AG04449 (cell line): ENCODE data around the gene PTPRO.

Experiments used
- CTCF ChIA-PET: fragments of 350-600 bp; formaldehyde crosslinking; extraction: SDS; loops from one replicate; lab custom pipeline; 2021; ENCODE audit warnings: antibody characterized with exemption; lab: Yijun Ruan, JAX
- POLR2A ChIA-PET: fragments of 400-600, 350-600 bp; formaldehyde crosslinking; extraction: SDS; loops from one replicate; lab custom pipeline; 2020; ENCODE audit warnings: antibody characterized with exemption, inconsistent platforms; lab: Yijun Ruan, JAX
- DNase-seq: peaks from one replicate; pipeline ENCODE4 v3.0.0-alpha.2; 2010; ENCODE audit warnings: low read depth, low spot score
- H3K4me3 ChIP-seq: 2 replicates; pipeline ENCODE4 v1.5.1; 2011; ENCODE audit warnings: low read depth, mild to moderate bottlenecking, control low read depth, low read length
- TF ChIP-seq, protein P1 (sequence below): IDR thresholded peaks from one replicate; pipeline ENCODE4 v1.5.1; 2011; ENCODE audit warnings: mild to moderate bottlenecking, moderate library complexity, low read length, control low read depth, inconsistent platforms; ENCODE audit not compliant: insufficient read depth; ENCODE audit errors: missing control alignments

The PTPRO gene

DNA sequence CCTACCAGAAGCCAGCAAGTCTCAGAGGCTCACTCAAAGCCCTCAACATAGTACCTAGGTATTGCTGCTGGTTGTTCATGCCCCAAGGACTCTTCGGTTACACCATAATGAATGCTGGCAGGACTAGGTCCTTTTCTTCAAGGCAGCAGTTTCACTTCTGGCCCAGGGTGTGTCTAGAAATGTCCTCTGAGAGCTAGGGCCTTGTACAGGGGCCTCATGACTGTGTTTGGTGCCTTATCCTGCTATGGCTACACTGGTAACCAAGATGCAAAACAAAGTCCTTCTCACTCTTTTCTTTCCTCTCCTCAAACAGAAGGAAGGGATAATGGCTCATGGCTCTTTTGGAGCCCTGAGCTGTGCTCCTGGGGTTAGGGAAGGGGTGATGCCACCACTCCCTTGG, 15.2 kb upstream of the PTPRO start:
- TF ChIP-seq, protein P1, sequence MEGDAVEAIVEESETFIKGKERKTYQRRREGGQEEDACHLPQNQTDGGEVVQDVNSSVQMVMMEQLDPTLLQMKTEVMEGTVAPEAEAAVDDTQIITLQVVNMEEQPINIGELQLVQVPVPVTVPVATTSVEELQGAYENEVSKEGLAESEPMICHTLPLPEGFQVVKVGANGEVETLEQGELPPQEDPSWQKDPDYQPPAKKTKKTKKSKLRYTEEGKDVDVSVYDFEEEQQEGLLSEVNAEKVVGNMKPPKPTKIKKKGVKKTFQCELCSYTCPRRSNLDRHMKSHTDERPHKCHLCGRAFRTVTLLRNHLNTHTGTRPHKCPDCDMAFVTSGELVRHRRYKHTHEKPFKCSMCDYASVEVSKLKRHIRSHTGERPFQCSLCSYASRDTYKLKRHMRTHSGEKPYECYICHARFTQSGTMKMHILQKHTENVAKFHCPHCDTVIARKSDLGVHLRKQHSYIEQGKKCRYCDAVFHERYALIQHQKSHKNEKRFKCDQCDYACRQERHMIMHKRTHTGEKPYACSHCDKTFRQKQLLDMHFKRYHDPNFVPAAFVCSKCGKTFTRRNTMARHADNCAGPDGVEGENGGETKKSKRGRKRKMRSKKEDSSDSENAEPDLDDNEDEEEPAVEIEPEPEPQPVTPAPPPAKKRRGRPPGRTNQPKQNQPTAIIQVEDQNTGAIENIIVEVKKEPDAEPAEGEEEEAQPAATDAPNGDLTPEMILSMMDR: no peak
- CTCF ChIA-PET: no interaction called here
- H3K4me3 ChIP-seq: no peak overlapping the region
- DNase-seq: no peak
- POLR2A ChIA-PET: no interaction called here

DNA sequence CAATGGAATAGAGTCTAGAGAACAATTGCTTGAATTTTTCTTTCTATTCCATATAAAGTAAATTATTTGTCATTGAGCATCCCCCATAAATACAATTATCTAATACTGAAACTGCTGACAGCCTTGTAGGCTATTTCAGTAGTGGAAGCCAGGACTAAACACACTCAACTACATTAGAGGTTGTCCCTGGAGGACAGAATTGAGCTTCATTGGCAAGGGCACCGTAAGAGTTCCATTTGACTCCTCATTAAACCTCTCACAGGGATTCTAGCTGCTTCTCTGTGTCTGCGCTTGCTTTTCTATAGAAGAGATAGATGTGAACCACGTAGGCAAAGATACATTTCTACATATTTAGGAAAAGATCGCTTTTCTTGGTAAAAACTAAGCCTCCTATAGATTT, 3.5 kb upstream of the PTPRO start:
- ChIA-PET CTCF (interaction anchor here (0.8 to 1.5 kb wide), 2 partner anchors 15 to 43 kb away, joined by 3 to 4 read pairs; no protein-coding TSS in a partner anchor), POLR2A (no interaction called here)

DNA sequence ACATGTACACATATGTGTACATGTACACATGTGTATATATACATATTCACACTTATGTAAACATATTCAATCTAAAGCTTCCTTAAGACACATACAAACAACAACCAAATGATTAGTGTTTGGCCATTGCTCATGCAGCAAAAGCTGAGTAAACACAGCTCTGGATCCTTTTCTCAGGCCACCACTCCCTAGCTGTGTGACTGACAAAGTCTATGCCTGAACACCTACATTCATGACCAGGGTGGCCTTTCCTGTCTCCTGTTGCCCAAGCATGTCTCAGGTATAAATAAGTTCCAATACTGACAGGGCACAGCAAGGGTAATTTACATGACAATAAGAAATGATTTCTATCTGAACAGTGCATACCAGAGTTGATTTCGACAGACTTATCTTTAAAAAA, 1.4 kb upstream of the PTPRO start:
- no peak overlapping the region for H3K4me3 ChIP-seq
- CTCF ChIA-PET: interaction anchor here (1.1 kb wide), 1 partner anchor 44 kb away, joined by 3 read pairs; no protein-coding TSS in a partner anchor
- POLR2A ChIA-PET: no interaction called here
- TF ChIP-seq, protein P1: no peak
- no peak for DNase-seq

More for the DNA sequence above, 3.5 kb upstream of the PTPRO start:
- DNase-seq: no peak
- no peak overlapping the region for H3K4me3 ChIP-seq
- TF ChIP-seq, protein P1: no peak

DNA sequence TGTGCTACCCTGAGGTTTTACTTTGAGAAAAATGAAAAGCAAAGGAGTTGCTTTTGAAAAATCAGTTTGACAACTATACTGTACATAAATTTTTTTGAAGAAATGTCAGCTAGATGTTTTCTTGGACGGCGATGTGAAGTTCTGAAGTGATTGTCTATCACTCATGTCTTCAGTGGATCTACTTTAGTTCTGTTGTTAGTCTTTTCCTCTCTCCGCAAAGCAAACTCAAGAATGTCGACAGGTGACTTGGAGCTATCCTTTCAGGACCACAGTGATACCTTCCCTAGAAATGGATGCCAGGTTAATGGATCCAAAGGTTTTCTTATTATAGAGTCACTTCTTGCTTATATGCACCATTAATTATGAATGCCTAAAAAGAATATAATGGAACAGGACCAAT, 1.2 kb downstream of the PTPRO start:
- no peak for DNase-seq
- no peak overlapping the region for H3K4me3 ChIP-seq
- POLR2A ChIA-PET: no interaction called here
- TF ChIP-seq, protein P1: no peak
- CTCF ChIA-PET: interaction anchor here (0.7 kb wide), 1 partner anchor 47 kb away, joined by 3 read pairs; no protein-coding TSS in a partner anchor

DNA sequence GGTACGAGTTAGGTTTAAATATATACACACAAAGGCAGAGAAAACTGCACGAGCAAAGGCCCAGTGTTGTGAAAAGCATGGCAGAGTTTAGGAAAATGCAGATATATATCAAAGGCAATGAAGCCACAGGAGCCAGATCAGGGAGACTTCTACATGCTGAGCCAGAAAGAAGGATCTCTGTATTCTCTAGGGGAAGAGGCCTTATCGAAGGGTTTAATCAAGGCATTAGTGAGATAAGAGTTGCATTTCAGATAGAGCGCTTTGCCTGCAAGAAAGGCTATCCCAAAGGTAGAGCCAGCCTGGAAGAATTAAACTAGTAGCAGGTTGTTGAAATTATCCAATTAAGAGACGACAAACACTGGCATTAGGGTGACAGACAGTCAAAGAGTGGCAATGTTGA, 7.6 kb downstream of the PTPRO start:
- no peak overlapping the region for H3K4me3 ChIP-seq
- DNase-seq: no peak
- TF ChIP-seq, protein P1: no peak
- CTCF ChIA-PET: no interaction called here
- POLR2A ChIA-PET: no interaction called here

DNA sequence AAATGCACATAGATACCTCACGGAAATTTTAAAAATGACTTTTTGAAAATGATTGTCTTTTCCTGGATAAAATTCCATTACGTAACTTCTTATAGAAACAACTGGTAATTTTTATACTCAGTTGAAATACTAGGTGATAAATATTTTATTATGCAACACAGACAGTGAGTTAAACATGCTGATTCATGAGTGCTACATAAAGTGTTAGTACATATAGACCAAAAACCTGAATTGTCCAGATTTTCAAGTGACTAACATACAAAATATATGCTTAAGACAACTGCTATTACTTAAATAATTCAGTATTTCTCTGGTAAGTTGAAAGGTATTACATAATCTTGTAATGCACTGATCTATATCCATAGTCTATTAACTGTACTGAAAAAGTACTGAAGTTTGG, 11.9 kb downstream of the PTPRO start:
- H3K4me3 ChIP-seq: no peak overlapping the region
- POLR2A ChIA-PET: no interaction called here
- DNase-seq: no peak
- CTCF ChIA-PET: interaction anchor here (1.0 to 1.3 kb wide), 2 partner anchors 15 to 113 kb away, joined by 3 to 4 read pairs; no protein-coding TSS in a partner anchor
- TF ChIP-seq, protein P1: no peak
